Measurements from ENCODE around the gene PRDX4. TPM values are rescaled to one million over a fixed set of nuclear protein-coding genes. Genes with fewer than 3 reads are reported as not detected.
"Not testable (repeated sequence)": the region's sequence is repeated elsewhere in the genome, so short reads cannot be mapped to it uniquely, and the experiment has no call there.

PRDX4 gene
- 87.4 and 89.7 TPM in 2 replicates for total RNA-seq (2014; rRNA removed; shearing (Covaris generic))

- peak; percentile 54 for DNase-seq (ENCODE audit: low spot score)
Observed at GRCh38 chrX:23667239-23668177, at the start of gene PRDX4. Gene PRDX4, plus strand, starts transcription at chrX:23667493. Its CDS starts 78 bp downstream, at chrX:23667571.

- DNase-seq (ENCODE audit: low spot score): no peak
Observed at GRCh38 chrX:23621621-23622265, 45.5 kb upstream of the PRDX4 start.

GRCh38 chrX:23623797-23624196 is 43.5 kb upstream of the PRDX4 start:
- DNase-seq (ENCODE audit: low spot score): no peak

GRCh38 chrX:23626651-23627050 is 40.6 kb upstream of the PRDX4 start:
- no peak for DNase-seq (ENCODE audit: low spot score)

- DNase-seq (ENCODE audit: low spot score): no peak
Observed at GRCh38 chrX:23628131-23628530, 39.2 kb upstream of the PRDX4 start.

GRCh38 chrX:23631136-23631535 is 36.2 kb upstream of the PRDX4 start:
- no peak for DNase-seq (ENCODE audit: low spot score)

- peak; percentile 29 for DNase-seq (ENCODE audit: low spot score)
Observed at GRCh38 chrX:23633834-23634580, 33.3 kb upstream of the PRDX4 start.

GRCh38 chrX:23637187-23637586 is 30.1 kb upstream of the PRDX4 start:
- DNase-seq (ENCODE audit: low spot score): no peak

GRCh38 chrX:23643020-23643419 is 24.3 kb upstream of the PRDX4 start:
- no peak for DNase-seq (ENCODE audit: low spot score)

GRCh38 chrX:23644744-23645143 is 22.5 kb upstream of the PRDX4 start:
- DNase-seq (ENCODE audit: low spot score): no peak

GRCh38 chrX:23656091-23656490 is 11.2 kb upstream of the PRDX4 start:
- no peak for DNase-seq (ENCODE audit: low spot score)

GRCh38 chrX:23656684-23657083 is 10.6 kb upstream of the PRDX4 start:
- no peak for DNase-seq (ENCODE audit: low spot score)

GRCh38 chrX:23659339-23659738 is 8.0 kb upstream of the PRDX4 start:
- DNase-seq (ENCODE audit: low spot score): no peak

GRCh38 chrX:23660083-23660765 is 7.1 kb upstream of the PRDX4 start:
- DNase-seq (ENCODE audit: low spot score): not testable (repeated sequence)

- DNase-seq (ENCODE audit: low spot score): no peak
Observed at GRCh38 chrX:23660766-23661132, 6.5 kb upstream of the PRDX4 start.

- no peak for DNase-seq (ENCODE audit: low spot score)
Observed at GRCh38 chrX:23661671-23662070, 5.6 kb upstream of the PRDX4 start.

- no peak for DNase-seq (ENCODE audit: low spot score)
Observed at GRCh38 chrX:23662187-23662586, 5.1 kb upstream of the PRDX4 start.

GRCh38 chrX:23662853-23663252 is 4.4 kb upstream of the PRDX4 start:
- no peak for DNase-seq (ENCODE audit: low spot score)

- no peak for DNase-seq (ENCODE audit: low spot score)
Observed at GRCh38 chrX:23664496-23664895, 2.8 kb upstream of the PRDX4 start.

GRCh38 chrX:23666282-23666681 is 1.0 kb upstream of the PRDX4 start:
- no peak for DNase-seq (ENCODE audit: low spot score)

GRCh38 chrX:23668335-23668734 is 1.0 kb downstream of the PRDX4 start:
- no peak for DNase-seq (ENCODE audit: low spot score)

GRCh38 chrX:23670528-23670927 is 3.2 kb downstream of the PRDX4 start:
- no peak for DNase-seq (ENCODE audit: low spot score)
